Measurements from ENCODE around the gene VWA3B. TPM values are rescaled to one million over a fixed set of nuclear protein-coding genes. Genes with fewer than 3 reads are reported as not detected.
"Not testable (repeated sequence)": the region's sequence is repeated elsewhere in the genome, so short reads cannot be mapped to it uniquely, and the experiment has no call there.

Gene VWA3B
- total RNA-seq, 4 donors from 2014 or later: 0.12 to 2.5 TPM; not detected in 2

DNA sequence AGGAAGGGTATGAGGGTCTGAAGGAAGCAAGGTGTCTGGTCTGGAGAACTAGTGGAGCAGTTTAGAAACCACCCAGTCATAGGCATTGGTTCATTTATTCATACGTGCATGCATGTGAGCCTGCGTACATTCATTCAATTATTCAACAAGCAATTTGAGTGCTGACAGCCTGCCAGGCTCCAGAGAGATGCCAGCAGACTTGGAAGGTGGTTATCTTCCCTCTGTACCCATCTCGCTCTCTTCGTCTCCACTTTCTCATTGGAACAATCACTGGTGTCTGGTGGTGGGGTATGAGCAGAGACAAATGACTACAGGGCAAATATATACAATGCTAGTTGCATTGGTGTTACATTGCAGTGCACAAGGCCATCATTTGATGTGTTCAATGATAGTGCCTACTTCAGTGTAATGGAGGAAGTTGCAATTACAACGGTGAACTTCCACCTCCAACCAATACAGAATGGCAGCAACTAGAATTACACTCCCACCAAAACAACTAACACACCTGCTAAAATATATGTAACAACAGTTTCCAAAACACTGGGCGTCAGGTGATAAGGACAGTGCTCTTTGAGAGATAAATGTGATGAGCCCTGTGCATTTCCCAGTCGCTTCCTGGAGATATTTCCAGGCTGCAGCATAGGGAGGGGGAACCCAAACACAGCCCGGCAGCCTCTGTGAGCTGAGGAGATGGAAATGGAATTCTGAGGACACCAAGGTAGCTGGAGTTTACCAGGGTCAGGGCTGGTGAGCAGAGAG is 226.7 kb downstream of the VWA3B start:
- WGBS, 2 donors: 79% methylated on average over 8 of the region's 8 CpGs
- no peak for DNase-seq (ENCODE audit: low spot score in 2 of 2)
- intact Hi-C loops (cut with DNase I; ENCODE audit: low total_unique reads): no loop called here
- TF ChIP-seq, protein P1, sequence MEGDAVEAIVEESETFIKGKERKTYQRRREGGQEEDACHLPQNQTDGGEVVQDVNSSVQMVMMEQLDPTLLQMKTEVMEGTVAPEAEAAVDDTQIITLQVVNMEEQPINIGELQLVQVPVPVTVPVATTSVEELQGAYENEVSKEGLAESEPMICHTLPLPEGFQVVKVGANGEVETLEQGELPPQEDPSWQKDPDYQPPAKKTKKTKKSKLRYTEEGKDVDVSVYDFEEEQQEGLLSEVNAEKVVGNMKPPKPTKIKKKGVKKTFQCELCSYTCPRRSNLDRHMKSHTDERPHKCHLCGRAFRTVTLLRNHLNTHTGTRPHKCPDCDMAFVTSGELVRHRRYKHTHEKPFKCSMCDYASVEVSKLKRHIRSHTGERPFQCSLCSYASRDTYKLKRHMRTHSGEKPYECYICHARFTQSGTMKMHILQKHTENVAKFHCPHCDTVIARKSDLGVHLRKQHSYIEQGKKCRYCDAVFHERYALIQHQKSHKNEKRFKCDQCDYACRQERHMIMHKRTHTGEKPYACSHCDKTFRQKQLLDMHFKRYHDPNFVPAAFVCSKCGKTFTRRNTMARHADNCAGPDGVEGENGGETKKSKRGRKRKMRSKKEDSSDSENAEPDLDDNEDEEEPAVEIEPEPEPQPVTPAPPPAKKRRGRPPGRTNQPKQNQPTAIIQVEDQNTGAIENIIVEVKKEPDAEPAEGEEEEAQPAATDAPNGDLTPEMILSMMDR (IDR thresholded peaks at IDR 0.05): no peak
- no peak for TF ChIP-seq POLR2A (IDR thresholded peaks at IDR 0.05)
- H3K4me3 ChIP-seq (ENCODE audit: low read depth, poor library complexity, severe bottlenecking): no peak overlapping the region

DNA sequence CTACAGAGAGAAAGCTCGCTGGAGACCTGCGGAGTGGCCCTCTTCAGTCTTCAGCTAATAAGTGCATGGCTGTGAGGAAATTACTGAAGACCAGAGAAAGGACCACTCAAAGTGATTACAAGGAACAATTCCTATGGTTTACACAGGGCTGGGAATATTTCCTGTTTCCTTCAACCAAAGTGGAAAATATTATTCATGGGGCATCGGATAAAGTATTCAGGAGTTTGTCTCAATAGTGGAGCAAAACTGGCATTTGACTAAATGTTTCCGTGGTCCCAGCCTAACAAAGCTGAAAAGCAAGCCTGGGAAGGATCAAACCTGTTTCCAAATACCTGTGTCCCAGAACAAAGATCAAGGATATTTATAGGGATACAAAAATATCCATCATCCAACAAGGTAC is 227.3 kb downstream of the VWA3B start:
- TF ChIP-seq, protein P1 (IDR thresholded peaks at IDR 0.05): no peak
- no peak for TF ChIP-seq POLR2A (IDR thresholded peaks at IDR 0.05)
- 67 to 79% methylated on average over 4 of the region's 4 CpGs for WGBS, 2 donors
- intact Hi-C loops (cut with DNase I; ENCODE audit: low total_unique reads): no loop called here
- H3K4me3 ChIP-seq (ENCODE audit: low read depth, poor library complexity, severe bottlenecking): no peak overlapping the region
- DNase-seq (ENCODE audit: low spot score in 2 of 2): no peak

DNA sequence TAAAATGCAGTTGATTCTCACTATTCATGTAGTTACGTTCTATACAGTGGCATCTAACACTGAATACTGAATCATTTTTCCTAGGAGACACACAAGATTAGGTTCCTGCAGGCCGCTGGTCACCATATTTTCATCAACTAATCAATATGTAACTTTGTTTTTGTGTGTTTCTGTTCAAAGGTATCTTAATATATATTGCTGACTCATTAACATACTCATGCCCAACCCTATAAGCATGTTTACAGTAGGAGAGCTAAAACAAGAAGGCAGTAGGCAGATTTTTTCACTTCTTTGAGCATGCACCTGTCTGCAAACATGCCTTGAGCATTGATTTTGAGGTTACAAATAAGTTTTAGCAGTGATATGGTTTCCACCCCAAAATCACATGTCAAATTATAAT is 229.0 kb downstream of the VWA3B start:
- intact Hi-C loops (cut with DNase I; ENCODE audit: low total_unique reads): no loop called here
- no peak for DNase-seq (ENCODE audit: low spot score in 2 of 2)
- no peak for TF ChIP-seq POLR2A (IDR thresholded peaks at IDR 0.05)
- TF ChIP-seq, protein P1 (IDR thresholded peaks at IDR 0.05): no peak
- WGBS, 2 donors: 84 to 94% methylated on average over 2 of the region's 2 CpGs
- no peak overlapping the region for H3K4me3 ChIP-seq (ENCODE audit: low read depth, poor library complexity, severe bottlenecking)

DNA sequence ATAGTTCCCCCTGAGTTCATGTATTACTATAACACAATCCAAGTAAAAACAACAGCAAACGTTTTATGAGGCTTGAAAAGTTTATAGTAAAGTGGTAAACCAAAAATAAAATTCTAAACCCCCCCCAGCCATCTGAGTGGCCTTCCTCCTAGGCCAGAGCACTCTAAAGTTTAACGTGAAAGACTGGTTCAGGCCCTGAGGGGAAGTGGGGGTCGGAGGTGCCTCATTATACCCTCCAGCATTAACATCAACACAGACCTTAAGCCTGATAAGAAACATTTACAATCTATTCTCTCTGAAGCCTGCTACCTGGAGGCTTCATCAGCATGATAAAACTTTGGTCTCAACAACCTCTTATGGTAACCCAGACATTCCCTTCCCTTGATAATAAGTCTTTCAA is 230.2 kb downstream of the VWA3B start:
- 22 to 26% methylated on average over 3 of the region's 3 CpGs for WGBS, 2 donors
- no peak for DNase-seq (ENCODE audit: low spot score in 2 of 2)
- intact Hi-C loops (cut with DNase I; ENCODE audit: low total_unique reads): no loop called here

DNA sequence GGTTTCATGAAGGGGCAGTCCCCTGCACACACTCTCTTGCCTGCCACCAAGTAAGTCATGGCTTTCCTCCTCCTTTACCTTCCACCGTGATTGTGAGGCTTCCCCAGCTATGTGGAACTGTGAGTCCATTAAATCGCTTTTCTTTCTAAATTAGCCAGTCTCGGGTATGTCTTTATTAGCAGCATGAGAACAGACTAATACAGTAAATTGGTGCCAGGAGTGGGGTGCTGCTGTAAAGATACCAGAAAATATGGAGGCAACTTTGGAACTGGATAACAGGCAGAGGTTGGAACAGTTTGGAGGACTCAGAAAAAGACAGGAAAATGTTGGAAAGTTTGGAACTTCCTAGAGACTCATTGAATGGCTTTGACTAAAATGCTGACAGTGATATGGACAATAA is 233.2 kb downstream of the VWA3B start:
- H3K4me3 ChIP-seq (ENCODE audit: low read depth, poor library complexity, severe bottlenecking); DNase-seq (ENCODE audit: low spot score in 2 of 2); intact Hi-C loops (cut with DNase I; ENCODE audit: low total_unique reads): not testable (repeated sequence)
- 92 to 95% methylated on average over 3 of the region's 3 CpGs for WGBS, 2 donors

More for the DNA sequence above, 230.2 kb downstream of the VWA3B start:
- H3K4me3 ChIP-seq (ENCODE audit: low read depth, poor library complexity, severe bottlenecking): no peak overlapping the region
- TF ChIP-seq, protein P1 (IDR thresholded peaks at IDR 0.05): no peak
- no peak for TF ChIP-seq POLR2A (IDR thresholded peaks at IDR 0.05)

DNA sequence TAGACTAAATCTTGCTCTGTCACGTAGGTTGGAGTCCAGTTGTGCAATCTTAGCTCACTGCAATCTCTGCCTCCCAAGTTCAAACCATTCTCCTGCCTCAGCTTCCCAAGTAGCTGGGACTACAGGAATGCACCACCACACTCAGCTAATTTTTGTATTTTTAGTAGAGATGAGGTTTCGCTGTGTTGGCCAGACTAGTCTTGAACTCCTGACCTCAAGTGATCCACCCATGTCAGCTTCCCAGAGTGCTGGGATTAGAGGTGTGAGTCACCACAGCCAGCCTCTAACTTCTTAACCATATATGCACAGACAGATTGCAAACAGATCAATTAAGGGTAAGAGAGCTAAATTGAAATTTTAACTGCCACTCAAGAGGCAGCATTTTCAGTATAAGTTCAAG is 237.2 kb downstream of the VWA3B start:
- intact Hi-C loops (cut with DNase I; ENCODE audit: low total_unique reads): no loop called here
- TF ChIP-seq, protein P1 (IDR thresholded peaks at IDR 0.05): no peak
- TF ChIP-seq POLR2A (IDR thresholded peaks at IDR 0.05): no peak
- DNase-seq (ENCODE audit: low spot score in 2 of 2): no peak
- WGBS, 2 donors: 65 to 70% methylated on average over 2 of the region's 2 CpGs
- H3K4me3 ChIP-seq (ENCODE audit: low read depth, poor library complexity, severe bottlenecking): no peak overlapping the region
